Fibroblast of peridontal ligament (primary cell): ENCODE data around the gene ZNF831.

Experiments
- DNase-seq: peaks from one replicate; pipeline ENCODE4 v3.0.0-alpha.2; 2010; ENCODE audit errors: extremely low read depth

The ZNF831 gene

GRCh38 chr20:59157531-59157930 is 6.1 kb upstream of the ZNF831 start:
- no peak for DNase-seq

DNA sequence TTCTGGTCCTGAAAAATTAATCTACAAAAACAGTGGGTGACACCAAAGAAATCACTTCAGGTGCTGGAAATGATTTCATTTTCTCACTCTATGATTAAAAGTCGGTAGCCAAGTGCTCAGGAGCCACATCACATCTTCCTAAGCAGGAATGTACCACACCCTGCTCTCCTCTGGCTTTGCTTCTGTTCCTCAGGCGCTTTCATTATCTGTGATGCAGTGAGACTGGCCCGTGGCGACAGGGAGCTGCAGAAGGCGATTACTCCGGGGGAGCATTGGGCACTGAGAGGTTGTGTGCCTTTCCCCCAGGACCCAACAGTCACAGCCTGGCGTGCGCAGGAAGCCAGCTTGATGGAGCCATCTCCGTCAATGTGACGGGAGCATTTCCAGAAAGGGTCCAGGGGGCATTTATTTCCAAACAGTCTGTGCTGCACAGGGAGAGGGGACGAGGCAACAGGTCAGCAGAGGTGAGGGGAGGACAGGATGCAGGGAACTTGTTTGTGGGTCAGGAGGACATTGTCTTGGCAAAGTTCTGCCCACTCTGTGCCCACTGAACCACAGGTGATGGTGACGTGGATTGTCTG is 5.6 kb upstream of the ZNF831 start:
- DNase-seq = no peak

DNA sequence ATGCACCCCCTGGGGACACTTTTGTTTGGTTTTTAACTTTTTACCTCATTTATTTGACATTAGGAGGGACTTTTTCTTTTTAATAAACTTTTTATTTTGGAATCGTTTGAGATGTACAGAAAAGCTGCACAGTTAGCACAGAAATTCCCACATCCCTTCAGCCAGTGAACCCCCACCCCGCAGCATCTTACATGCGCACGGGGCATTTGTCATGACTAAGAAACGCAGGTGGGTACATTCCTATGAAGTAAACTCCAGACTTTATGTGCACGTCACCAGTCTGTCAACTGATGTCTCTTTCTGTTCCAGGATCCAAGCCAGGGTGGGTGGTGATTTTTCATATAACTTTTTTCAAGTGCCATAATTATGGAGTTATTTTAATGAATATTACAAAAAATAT is 4.9 kb upstream of the ZNF831 start:
- DNase-seq = no peak

GRCh38 chr20:59159091-59159490 is 4.5 kb upstream of the ZNF831 start:
- no peak for DNase-seq

GRCh38 chr20:59159493-59160376 is 3.9 kb upstream of the ZNF831 start:
- DNase-seq = no peak

DNA sequence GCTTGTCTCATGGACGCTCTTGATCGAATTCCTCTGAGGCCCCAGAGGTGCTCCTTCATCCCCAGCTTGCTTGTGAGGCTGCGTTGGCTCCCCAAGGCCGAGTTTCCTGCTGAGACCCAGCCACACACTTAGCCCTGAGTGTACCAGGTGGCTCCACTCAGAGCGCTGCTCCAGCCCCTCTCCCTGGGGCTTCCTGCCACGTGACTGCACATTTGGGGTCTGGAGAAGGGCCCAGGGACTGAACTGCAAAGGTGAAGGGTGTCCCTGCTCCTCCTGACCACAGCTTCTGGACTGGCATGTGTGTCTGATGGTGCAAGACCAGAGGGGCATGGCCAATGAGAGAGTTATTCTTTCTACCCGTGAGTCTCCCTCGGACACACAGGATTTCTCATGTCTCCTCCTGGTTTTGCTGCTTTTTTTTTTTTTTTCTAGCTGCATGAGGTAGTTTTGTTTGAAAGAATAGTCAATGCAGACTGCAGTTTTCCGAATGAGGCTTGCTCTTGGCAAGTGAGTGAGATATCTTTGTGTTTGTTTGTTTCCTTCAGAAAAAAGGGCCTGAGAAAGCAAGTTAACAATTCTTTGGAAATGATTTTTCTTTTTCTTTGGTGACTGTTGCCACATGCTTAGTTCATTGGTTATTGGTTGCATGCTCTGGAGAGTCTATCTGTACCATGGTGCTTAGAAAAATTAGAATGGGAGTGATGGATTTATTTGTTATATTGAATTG is 3.1 kb upstream of the ZNF831 start:
- DNase-seq = no peak

- DNase-seq = no peak
Measured at GRCh38 chr20:59161721-59162120, 1.9 kb upstream of the ZNF831 start.

DNA sequence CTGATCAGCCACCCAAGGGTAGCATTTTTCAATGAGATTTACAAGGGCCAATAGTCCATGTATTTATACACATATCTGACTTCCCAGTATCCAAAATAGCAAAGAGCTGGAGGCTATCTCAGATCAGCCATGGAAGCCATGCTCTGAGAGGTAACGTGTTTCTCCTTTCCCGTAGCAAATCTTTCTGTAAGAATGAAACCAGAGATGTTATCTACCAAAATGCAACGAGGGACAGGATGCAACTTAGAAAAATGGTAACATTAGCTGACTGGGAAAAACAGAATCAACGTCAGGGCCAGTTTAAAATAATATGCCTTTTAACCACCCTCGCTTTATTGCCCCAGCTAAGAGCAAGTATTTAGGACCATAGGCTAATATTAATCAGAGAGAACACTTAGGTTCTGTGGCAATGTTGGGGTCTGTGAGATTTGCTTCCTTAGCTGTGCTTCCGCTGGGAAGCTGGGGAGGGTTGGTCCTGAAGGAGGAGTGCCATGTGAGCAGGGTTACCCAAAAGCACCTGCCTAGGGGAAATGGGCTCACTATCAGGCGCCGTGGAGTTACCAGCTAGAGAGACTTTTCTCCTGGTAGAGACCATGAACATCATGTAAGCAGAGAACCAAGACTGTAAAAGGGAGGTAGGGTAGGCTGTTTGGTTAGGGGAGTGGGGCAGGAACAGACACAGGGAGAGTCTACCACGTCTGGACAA is 1.2 kb downstream of the ZNF831 start:
- no peak for DNase-seq

- DNase-seq = no peak
Measured at GRCh38 chr20:59165396-59165795, 1.8 kb downstream of the ZNF831 start.

DNA sequence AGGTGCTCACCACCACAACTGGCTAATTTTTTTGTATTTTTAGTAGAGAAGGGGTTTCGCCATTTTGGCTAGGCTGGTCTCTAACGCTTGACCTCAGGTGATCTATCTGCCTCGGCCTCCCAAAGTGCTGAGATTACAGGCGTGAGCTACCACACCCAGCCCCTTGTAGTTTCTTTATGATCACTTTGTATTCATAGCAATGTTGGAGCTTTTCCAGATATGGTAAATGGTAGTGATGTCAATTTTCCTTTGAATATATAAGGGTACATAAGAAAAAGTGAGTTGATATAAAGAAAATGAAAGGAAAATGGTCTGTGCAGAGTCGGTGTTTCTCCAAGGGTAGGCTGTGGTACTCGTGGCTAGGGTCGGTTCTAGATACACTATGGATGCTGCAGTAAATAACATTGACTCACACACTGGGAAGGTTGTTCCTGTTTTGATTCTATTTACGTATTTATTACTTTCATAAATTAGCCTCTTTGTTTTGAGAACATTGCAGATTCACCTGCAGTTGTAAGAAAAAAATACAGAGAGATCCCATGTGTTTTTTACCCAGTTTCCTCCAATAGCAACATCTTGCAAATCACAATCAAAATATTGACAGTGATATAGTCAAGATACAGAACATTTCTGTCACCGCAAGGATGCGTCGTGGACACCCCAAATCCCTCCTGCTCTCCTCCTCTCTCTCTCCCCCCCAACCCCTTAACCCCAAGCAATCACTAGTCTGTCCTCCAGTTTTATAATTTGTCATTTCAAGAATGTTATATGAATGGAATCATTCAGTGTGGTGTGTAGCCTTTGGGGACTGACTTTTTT is 2.5 kb downstream of the ZNF831 start:
- no peak for DNase-seq

DNA sequence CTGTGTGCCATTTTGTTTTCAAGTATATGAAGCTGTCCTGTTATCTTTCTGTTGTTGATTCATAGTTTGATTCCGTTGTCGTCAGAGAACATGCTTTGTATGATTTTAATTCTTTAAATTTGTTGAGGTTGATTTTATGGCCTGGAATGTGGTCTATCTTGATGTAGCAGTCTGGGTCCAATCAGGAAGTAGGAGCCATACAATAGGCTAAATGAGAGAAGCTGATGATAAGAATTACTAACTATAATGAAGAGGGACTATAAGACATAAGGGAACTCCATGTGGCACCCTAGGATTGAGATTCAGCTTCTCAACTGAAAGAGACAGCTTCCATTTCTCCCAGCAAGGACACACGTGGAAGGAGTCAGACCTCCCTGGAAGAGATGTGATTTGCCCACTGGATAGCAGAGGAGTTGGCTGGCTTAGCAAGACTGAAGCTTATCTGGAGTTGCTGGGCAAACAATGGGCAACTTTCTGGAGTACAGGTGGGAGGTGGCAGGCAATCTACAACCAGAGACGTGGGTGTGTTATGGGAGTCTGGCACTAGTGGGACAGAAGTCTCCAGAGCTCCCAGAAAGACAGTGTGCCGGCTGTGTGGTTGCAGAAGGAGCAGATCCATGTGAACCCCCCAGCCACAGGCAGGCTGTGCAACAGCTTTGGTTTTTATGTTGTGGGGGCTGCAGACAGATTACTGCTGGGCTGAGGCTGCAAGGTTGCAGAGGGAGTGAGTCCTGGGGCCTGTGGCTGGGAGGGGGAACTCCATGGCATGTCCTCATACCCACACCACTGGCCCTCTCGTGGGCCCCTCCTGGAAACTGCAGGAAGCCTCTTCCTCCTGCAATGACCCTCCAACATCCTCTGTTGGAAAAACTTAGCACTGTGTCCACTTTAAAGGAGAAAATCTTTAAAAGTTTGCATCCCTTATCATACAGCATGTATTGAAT is 7.1 kb downstream of the ZNF831 start:
- no peak for DNase-seq

DNA sequence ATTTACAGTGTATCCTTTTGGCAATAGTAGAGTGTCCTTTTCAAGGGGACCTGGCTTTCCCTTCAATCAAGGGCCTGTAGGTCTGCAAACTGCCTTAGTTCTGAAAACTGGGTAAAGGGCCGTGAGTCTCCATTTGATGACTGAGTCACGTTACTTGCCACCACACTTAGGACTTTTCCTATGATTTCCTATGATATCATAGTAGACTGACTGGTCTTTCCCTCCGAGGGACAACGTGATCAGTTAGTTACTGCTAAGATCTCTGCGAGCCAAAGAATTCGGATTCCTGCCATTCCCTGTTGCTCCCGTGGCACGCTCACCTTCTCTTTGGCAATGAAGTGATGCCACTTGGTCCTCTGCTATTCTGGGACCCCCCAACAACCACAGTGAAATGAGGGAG is 8.4 kb downstream of the ZNF831 start:
- no peak for DNase-seq

DNA sequence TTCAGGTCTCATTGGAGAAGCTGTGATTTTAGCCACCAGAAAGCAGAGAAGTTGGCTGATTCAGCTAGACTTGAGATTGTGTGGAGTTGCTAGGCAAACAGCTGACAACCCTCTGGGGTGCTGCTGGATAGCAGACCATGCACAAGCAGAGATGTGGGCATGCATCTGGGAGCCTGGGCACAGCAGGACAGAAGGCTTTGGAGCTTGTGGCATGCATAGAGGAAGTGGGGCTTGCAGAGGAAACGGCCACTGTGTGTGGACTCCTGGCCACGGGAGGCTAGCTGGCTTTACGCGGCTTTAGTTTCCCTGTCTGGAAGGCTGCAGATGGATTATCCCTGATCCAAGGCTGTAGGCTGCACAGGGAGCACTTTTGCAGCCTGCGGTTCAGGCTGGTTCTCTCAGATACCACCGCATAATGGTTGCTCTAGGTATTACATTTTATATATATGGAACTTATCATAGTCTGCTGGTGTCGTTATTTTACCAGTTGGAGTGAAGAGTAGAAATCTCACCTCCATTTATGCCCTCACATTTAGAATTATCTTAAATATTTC is 10.4 kb downstream of the ZNF831 start:
- DNase-seq = no peak

DNA sequence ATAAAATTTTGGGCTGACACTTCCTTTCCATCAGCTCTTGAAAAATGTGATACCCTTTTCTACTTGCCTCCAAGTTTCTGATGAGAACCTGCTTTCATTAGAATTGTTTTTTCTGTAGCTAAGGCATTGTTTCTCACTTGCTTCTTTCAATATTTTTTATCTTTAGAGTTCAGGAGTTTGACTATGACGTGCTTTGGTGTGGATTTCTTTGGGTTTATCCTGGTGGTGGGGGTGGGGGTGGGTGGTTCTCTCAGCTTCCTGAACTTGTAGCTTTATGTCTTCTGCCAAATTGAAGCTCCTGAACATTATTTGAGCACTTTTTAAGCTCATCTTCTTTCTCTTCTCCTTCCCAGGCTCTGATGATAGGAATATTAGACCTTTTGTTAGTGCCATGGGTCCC is 11.4 kb downstream of the ZNF831 start:
- no peak for DNase-seq

DNA sequence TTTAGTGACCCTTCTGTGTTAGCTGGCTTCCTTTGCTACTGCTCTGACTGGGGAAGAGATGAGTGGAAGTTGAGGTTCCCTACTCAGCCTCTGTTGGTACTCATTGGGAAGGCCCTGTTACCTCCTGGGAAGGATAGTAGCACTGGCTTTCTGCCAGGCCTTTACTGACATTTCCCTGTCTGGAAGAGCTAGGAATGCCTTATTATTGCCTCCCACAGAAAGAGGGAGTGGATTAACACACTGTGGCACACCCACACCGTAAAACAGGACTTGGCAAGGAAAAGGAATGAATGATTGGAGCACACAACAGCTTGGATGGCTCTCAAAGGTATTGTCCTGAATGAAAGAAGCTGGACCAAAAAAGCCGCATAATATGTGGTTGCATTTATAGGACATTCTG is 12.2 kb downstream of the ZNF831 start:
- DNase-seq = no peak

DNA sequence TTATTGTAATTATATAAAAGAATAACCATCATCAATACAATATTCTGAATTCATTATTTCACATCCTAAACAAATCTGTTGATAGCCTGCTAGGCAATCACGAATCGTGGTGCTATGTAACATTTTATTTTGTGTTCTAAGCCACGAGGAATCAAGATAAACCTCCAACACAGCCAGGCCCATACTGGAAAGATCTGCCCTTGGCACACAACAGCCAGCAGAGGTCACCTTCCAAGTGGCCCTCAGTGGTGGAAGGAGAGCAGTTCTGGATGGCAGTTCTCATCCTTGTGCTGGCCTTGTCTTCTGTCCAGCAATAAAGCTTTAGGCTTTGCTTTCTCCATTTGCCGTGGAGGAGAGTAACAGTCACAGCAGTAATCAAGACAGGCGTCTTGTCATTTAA is 13.2 kb downstream of the ZNF831 start:
- no peak for DNase-seq

- no peak for DNase-seq
Measured at GRCh38 chr20:59177266-59178250, 13.9 kb downstream of the ZNF831 start.

- no peak for DNase-seq
Measured at GRCh38 chr20:59178983-59179595, 15.5 kb downstream of the ZNF831 start.
